CD4-positive, CD25-positive, alpha-beta regulatory T cell (primary cell): ENCODE measurements around the gene PRR12. TPM values are rescaled to one million over a fixed set of nuclear protein-coding genes. Genes with fewer than 3 reads are reported as not detected.
"Not testable (repeated sequence)": the region's sequence is repeated elsewhere in the genome, so short reads cannot be mapped to it uniquely, and the experiment has no call there.

Source experiments
- ATAC-seq, 2 donors: fragments of 150-1000 bp; cut with Tn5 transposase; one replicate each; pipeline ENCODE4 v1.10.0; 2021; ENCODE audit warnings: low read depth in 2 of 2, moderate number of reproducible peaks in 2 of 2, moderate library complexity in 1 of 2
- DNase-seq, 3 donors: peaks; one replicate each; pipeline versions ENCODE4 v3.0.0 to v3.0.0-alpha.2; 2012 to 2022; ENCODE audit warnings: mixed read lengths in 1 of 3
- H3K27ac ChIP-seq: one replicate; pipeline ENCODE4 v1.7.0; 2013; ENCODE audit warnings: mild to moderate bottlenecking, low read length; ENCODE audit not compliant: insufficient read depth, poor library complexity, severe bottlenecking
- H3K27me3 ChIP-seq: one replicate; pipeline ENCODE4 v1.7.0; 2013; ENCODE audit warnings: low read length; ENCODE audit not compliant: control insufficient read depth, insufficient read depth
- H3K36me3 ChIP-seq: one replicate; pipeline ENCODE4 v1.7.0; 2013; ENCODE audit warnings: mild to moderate bottlenecking, low read length, moderate library complexity; ENCODE audit not compliant: control insufficient read depth, insufficient read depth
- H3K4me1 ChIP-seq: 2 replicates; pipeline ENCODE4 v1.7.0; 2013; ENCODE audit warnings: mild to moderate bottlenecking, low read length; ENCODE audit not compliant: insufficient read depth, control insufficient read depth, poor library complexity, severe bottlenecking
- H3K4me3 ChIP-seq: one replicate; pipeline ENCODE4 v1.7.0; 2013; ENCODE audit warnings: low read depth, mild to moderate bottlenecking, low read length, moderate library complexity
- H3K9me3 ChIP-seq, 2 experiments: 1 replicate in 1 of 2; 2 replicates in 1 of 2; pipeline ENCODE4 v1.7.0; 2013; ENCODE audit warnings: low read length in 2 of 2, mild to moderate bottlenecking in 1 of 2, moderate library complexity in 1 of 2; ENCODE audit not compliant: control insufficient read depth in 2 of 2
- H3K27ac Mint-ChIP-seq, 3 donors: one replicate each; pipeline ENCODE4 v1.8.0; 2020 to 2022; ENCODE audit warnings: mild to moderate bottlenecking in 3 of 3, mixed read lengths in 3 of 3, moderate library complexity in 2 of 3
- H3K27me3 Mint-ChIP-seq: one replicate; pipeline ENCODE4 v1.8.0; 2022; ENCODE audit warnings: mild to moderate bottlenecking, mixed read lengths
- H3K36me3 Mint-ChIP-seq: one replicate; pipeline ENCODE4 v1.8.0; 2020; ENCODE audit warnings: mixed read lengths
- H3K4me1 Mint-ChIP-seq, 4 donors: one replicate each; pipeline ENCODE4 v1.8.0; 2020 to 2022; ENCODE audit warnings: mixed read lengths in 4 of 4, mild to moderate bottlenecking in 1 of 4
- H3K4me3 Mint-ChIP-seq, 4 donors: one replicate each; pipeline ENCODE4 v1.8.0; 2020 to 2022; ENCODE audit warnings: mild to moderate bottlenecking in 4 of 4, mixed read lengths in 4 of 4, moderate library complexity in 3 of 4
- H3K9me3 Mint-ChIP-seq, 7 donors: one replicate each; pipeline ENCODE4 v1.8.0; 2020 to 2022; ENCODE audit warnings: mixed read lengths in 7 of 7, mild to moderate bottlenecking in 3 of 7, moderate library complexity in 2 of 7
- polyA plus RNA-seq, 4 donors: library from polyadenylated mRNA; unstranded; fragments of 300-500 nt; fragmentation: Illumina TruSeq; gene quantifications; one replicate each; pipeline ENCODE4 v1.2.3, GENCODE V29; 2021
- total RNA-seq: library from RNA; stranded (reverse); gene quantifications from one replicate; pipeline ENCODE4 v1.2.3, GENCODE V29; 2022

PRR12 gene
- total and polyA plus RNA-seq, 5 donors from 2014 or later = 0.05 to 50.2 (median 0.17) TPM

GRCh38 chr19:49629659-49630058, 38.7 kb downstream of the PRR12 start:
- peaks cover 0 to 1% (median 0%) of the 10 kb centered on the region in 7 donors for H3K9me3 Mint-ChIP-seq
- H3K27me3 Mint-ChIP-seq = no peaks in the 10 kb centered on the region
- Histone ChIP-seq H3K27ac (no peak overlapping the region), H3K27me3 (no peaks in the 10 kb centered on the region), H3K9me3 (no peaks in the 10 kb centered on the region), H3K4me1 (no peaks in the 10 kb centered on the region), H3K4me3 (no peak overlapping the region), H3K36me3 (peaks cover 4% of the 10 kb centered on the region)
- H3K4me1 Mint-ChIP-seq = peaks cover 0 to 2% (median 0%) of the 10 kb centered on the region in 4 donors
- DNase-seq (no peak), ATAC-seq (no peak)
- H3K36me3 Mint-ChIP-seq = peaks cover 4% of the 10 kb centered on the region
- peak overlapping the region in 2 of 3 donors; percentile 31 to 69 for H3K27ac Mint-ChIP-seq
- H3K4me3 Mint-ChIP-seq = no peak overlapping the region

- no peak overlapping the region for H3K27ac ChIP-seq
- no peak overlapping the region for H3K4me3 ChIP-seq
- H3K4me1 ChIP-seq = no peaks in the 10 kb centered on the region
- H3K36me3 ChIP-seq = no peaks in the 10 kb centered on the region
- H3K4me1 Mint-ChIP-seq = peaks cover 0 to 8% (median 2%) of the 10 kb centered on the region in 4 donors
- no peak overlapping the region for H3K4me3 Mint-ChIP-seq
- peaks cover 0 to 1% (median 0%) of the 10 kb centered on the region in 7 donors for H3K9me3 Mint-ChIP-seq
- peaks cover 4% of the 10 kb centered on the region for H3K36me3 Mint-ChIP-seq
- no peak for ATAC-seq
- no peak for DNase-seq
- H3K27me3 ChIP-seq = no peaks in the 10 kb centered on the region
- H3K27me3 Mint-ChIP-seq = no peaks in the 10 kb centered on the region
- no peaks in the 10 kb centered on the region for H3K9me3 ChIP-seq
- H3K27ac Mint-ChIP-seq = peak overlapping the region in 1 of 3 donors; percentile 49
Observed at GRCh38 chr19:49631014-49631588, 40.1 kb downstream of the PRR12 start.

GRCh38 chr19:49631610-49632192, 40.7 kb downstream of the PRR12 start:
- no peaks in the 10 kb centered on the region for H3K27me3 Mint-ChIP-seq
- no peaks in the 10 kb centered on the region for H3K9me3 ChIP-seq
- H3K27ac ChIP-seq = no peak overlapping the region
- no peak for ATAC-seq
- H3K4me3 Mint-ChIP-seq = no peak overlapping the region
- DNase-seq = no peak
- H3K4me1 Mint-ChIP-seq = peaks cover 0 to 8% (median 2%) of the 10 kb centered on the region in 4 donors
- H3K4me1 ChIP-seq = no peaks in the 10 kb centered on the region
- no peak overlapping the region for H3K4me3 ChIP-seq
- H3K9me3 Mint-ChIP-seq = peaks cover 0 to 1% (median 0%) of the 10 kb centered on the region in 7 donors
- no peaks in the 10 kb centered on the region for H3K36me3 ChIP-seq
- no peaks in the 10 kb centered on the region for H3K27me3 ChIP-seq
- peaks cover 4% of the 10 kb centered on the region for H3K36me3 Mint-ChIP-seq
- H3K27ac Mint-ChIP-seq = peak overlapping the region in 1 of 3 donors; percentile 89

GRCh38 chr19:49632576-49632975, 41.6 kb downstream of the PRR12 start:
- Histone ChIP-seq H3K9me3 (no peaks in the 10 kb centered on the region), H3K27ac (no peak overlapping the region), H3K4me1 (peaks cover under 1% of the 10 kb centered on the region), H3K4me3 (no peak overlapping the region), H3K27me3 (no peaks in the 10 kb centered on the region), H3K36me3 (no peaks in the 10 kb centered on the region)
- Mint-ChIP-seq H3K27me3 (no peaks in the 10 kb centered on the region), H3K4me1 (peaks cover 0 to 10% (median 2%) of the 10 kb centered on the region in 4 donors), H3K36me3 (no peaks in the 10 kb centered on the region), H3K9me3 (peaks cover 0 to 1% (median 0%) of the 10 kb centered on the region in 7 donors), H3K27ac (no peak overlapping the region), H3K4me3 (no peak overlapping the region)
- DNase-seq = no peak
- ATAC-seq = no peak

GRCh38 chr19:49633273-49633672, 42.3 kb downstream of the PRR12 start:
- peaks cover 0 to 15% (median 4%) of the 10 kb centered on the region in 4 donors for H3K4me1 Mint-ChIP-seq
- not testable (repeated sequence) for ATAC-seq

GRCh38 chr19:49635530-49636232, 44.7 kb downstream of the PRR12 start:
- Histone ChIP-seq H3K27ac (no peak overlapping the region), H3K9me3 (no peaks in the 10 kb centered on the region), H3K4me1 (peaks cover 22% of the 10 kb centered on the region), H3K27me3 (no peaks in the 10 kb centered on the region), H3K4me3 (no peak overlapping the region), H3K36me3 (no peaks in the 10 kb centered on the region)
- Mint-ChIP-seq H3K27ac (peak overlapping the region in 1 of 3 donors; percentile 65), H3K4me1 (peaks cover 0 to 36% (median 11%) of the 10 kb centered on the region in 4 donors), H3K9me3 (no peaks in the 10 kb centered on the region), H3K4me3 (peak overlapping the region in 2 of 4 donors; percentile 54 to 75), H3K36me3 (no peaks in the 10 kb centered on the region), H3K27me3 (no peaks in the 10 kb centered on the region)
- DNase-seq (no peak), ATAC-seq (no peak)

More at GRCh38 chr19:49633273-49633672, 42.3 kb downstream of the PRR12 start:
- not testable (repeated sequence) for H3K9me3 Mint-ChIP-seq, H3K27ac Mint-ChIP-seq, H3K36me3 ChIP-seq, H3K4me3 Mint-ChIP-seq, H3K27me3 Mint-ChIP-seq, H3K9me3 ChIP-seq, H3K27me3 ChIP-seq, DNase-seq, H3K4me1 ChIP-seq, H3K4me3 ChIP-seq, H3K27ac ChIP-seq, H3K36me3 Mint-ChIP-seq

GRCh38 chr19:49636233-49636932, 45.4 kb downstream of the PRR12 start:
- no peak overlapping the region for H3K4me3 ChIP-seq
- no peak overlapping the region for H3K27ac Mint-ChIP-seq
- H3K27me3 ChIP-seq = no peaks in the 10 kb centered on the region
- peaks cover 0 to 42% (median 14%) of the 10 kb centered on the region in 4 donors for H3K4me1 Mint-ChIP-seq
- DNase-seq (no peak), ATAC-seq (no peak)
- H3K36me3 Mint-ChIP-seq = no peaks in the 10 kb centered on the region
- no peak overlapping the region for H3K27ac ChIP-seq
- no peaks in the 10 kb centered on the region for H3K36me3 ChIP-seq
- no peaks in the 10 kb centered on the region for H3K27me3 Mint-ChIP-seq
- H3K4me3 Mint-ChIP-seq = peak overlapping the region in 2 of 4 donors; percentile 54 to 75
- H3K9me3 ChIP-seq = no peaks in the 10 kb centered on the region
- peaks cover 29% of the 10 kb centered on the region for H3K4me1 ChIP-seq
- no peaks in the 10 kb centered on the region for H3K9me3 Mint-ChIP-seq
